ENCODE results near the gene MTA1.

GRCh38 chr14:105431256-105431655 is 11.6 kb downstream of the MTA1 start:
- TF ChIP-seq CEBPB (IDR thresholded peaks at IDR 0.05; ENCODE audit: low read depth, low read length) (no peak), CTCF (IDR thresholded peaks at IDR 0.05; ENCODE audit: control extremely low read depth in 1 of 3, insufficient read depth in 1 of 3, low read depth in 1 of 3, low read length in 3 of 3) (no peak), EP300 (IDR thresholded peaks at IDR 0.05; ENCODE audit: borderline replicate concordance in 1 of 2, low read depth in 2 of 2, low read length in 2 of 2) (no peak), SP1 (IDR thresholded peaks at IDR 0.05; ENCODE audit: low read depth, low read length) (no peak), CHD2 (IDR thresholded peaks at IDR 0.05; ENCODE audit: low read length) (no peak), RFX5 (IDR thresholded peaks at IDR 0.05; ENCODE audit: borderline replicate concordance, low read depth, low read length) (no peak), POLR2AphosphoS5 (IDR thresholded peaks at IDR 0.05; ENCODE audit: low read depth, low read length) (no peak), POLR2A (IDR thresholded peaks at IDR 0.05; ENCODE audit: control extremely low read depth in 1 of 2, low read depth in 2 of 2, low read length in 2 of 2) (no peak)

Data from H1 (cell line).